Cardiac muscle cell (in vitro differentiated cells and primary cell): ENCODE data around the gene SHROOM2. TPM values are rescaled to one million over a fixed set of nuclear protein-coding genes. Genes with fewer than 3 reads are reported as not detected.
A peak's percentile ranks its signal among the peaks of the same experiment; 100 is the strongest.

Experiments
- DNase-seq, 2 donors: peaks; one replicate each; pipeline versions ENCODE4 v3.0.0 to v3.0.0-alpha.2; 2010 to 2017; ENCODE audit warnings: low read depth in 1 of 2, low spot score in 1 of 2
- H3K27ac ChIP-seq: fragments of 200-600 bp; sonication (generic); 2 replicates; pipeline ENCODE4 v1.5.1; 2016
- H3K27me3 ChIP-seq: fragments of 200-600 bp; sonication (generic); 2 replicates; pipeline ENCODE4 v1.6.0; 2016; ENCODE audit warnings: control low read depth
- H3K36me3 ChIP-seq: fragments of 200-600 bp; sonication (generic); 2 replicates; pipeline ENCODE4 v1.5.1; 2016; ENCODE audit warnings: control low read depth
- H3K4me1 ChIP-seq: fragments of 200-600 bp; sonication (generic); 2 replicates; pipeline ENCODE4 v1.8.1; 2017; ENCODE audit warnings: low read depth, mild to moderate bottlenecking, mixed run types
- H3K4me3 ChIP-seq: fragments of 200-600 bp; sonication (generic); 2 replicates; pipeline ENCODE4 v1.5.1; 2016; ENCODE audit warnings: mild to moderate bottlenecking
- H3K9me3 ChIP-seq: fragments of 200-600 bp; sonication (generic); 2 replicates; pipeline ENCODE4 v1.5.1; 2017; ENCODE audit warnings: low read depth, mild to moderate bottlenecking, control low read depth
- CTCF ChIP-seq: IDR thresholded peaks from 2 replicates; pipeline ENCODE4 v1.5.1; 2012; ENCODE audit warnings: low read depth, mild to moderate bottlenecking, low read length
- polyA plus RNA-seq: library from polyadenylated mRNA; unstranded; fragments of >200 nt; fragmentation: Nextera tagmentation; extraction: Ambion mirVana; gene quantifications from 2 replicates; pipeline ENCODE4 v1.2.1, GENCODE V29; 2016
- total RNA-seq: library from RNA; depleted of rRNA; stranded (reverse); fragments of >200 nt; gene quantifications from 2 replicates; pipeline ENCODE4 v1.2.3, GENCODE V29; 2016

The SHROOM2 gene
- total and polyA plus RNA-seq, 2 experiments from 2014 or later: 14.8 to 32.9 TPM

GRCh38 chrX:9905288-9905687 lies 119.1 kb downstream of the SHROOM2 start:
- no peak for TF ChIP-seq CTCF
- no peaks in the 10 kb centered on the region for H3K9me3 ChIP-seq
- no peaks in the 10 kb centered on the region for H3K27me3 ChIP-seq
- DNase-seq: peak in 1 of 2 donors; percentile 69
- peaks cover 3% of the 10 kb centered on the region for H3K4me1 ChIP-seq
- H3K27ac ChIP-seq: no peak overlapping the region
- no peaks in the 10 kb centered on the region for H3K36me3 ChIP-seq
- H3K4me3 ChIP-seq: no peak overlapping the region

- DNase-seq: no peak
- Histone ChIP-seq H3K9me3 (no peaks in the 10 kb centered on the region), H3K27ac (no peak overlapping the region), H3K4me3 (no peak overlapping the region), H3K36me3 (no peaks in the 10 kb centered on the region), H3K27me3 (no peaks in the 10 kb centered on the region), H3K4me1 (peaks cover 3% of the 10 kb centered on the region)
- no peak for TF ChIP-seq CTCF
Observed at GRCh38 chrX:9905721-9906120, 119.5 kb downstream of the SHROOM2 start.

- Histone ChIP-seq H3K36me3 (no peaks in the 10 kb centered on the region), H3K4me3 (no peak overlapping the region), H3K9me3 (no peaks in the 10 kb centered on the region), H3K27me3 (no peaks in the 10 kb centered on the region), H3K27ac (no peak overlapping the region), H3K4me1 (no peaks in the 10 kb centered on the region)
- no peak for TF ChIP-seq CTCF
- DNase-seq: no peak
Observed at GRCh38 chrX:9906919-9907318, 120.7 kb downstream of the SHROOM2 start.

- H3K36me3 ChIP-seq: no peaks in the 10 kb centered on the region
- DNase-seq: peak in 1 of 2 donors; percentile 73
- H3K9me3 ChIP-seq: no peaks in the 10 kb centered on the region
- no peak overlapping the region for H3K27ac ChIP-seq
- no peak for TF ChIP-seq CTCF
- H3K27me3 ChIP-seq: no peaks in the 10 kb centered on the region
- H3K4me1 ChIP-seq: no peaks in the 10 kb centered on the region
- no peak overlapping the region for H3K4me3 ChIP-seq
Observed at GRCh38 chrX:9907645-9908387, 121.6 kb downstream of the SHROOM2 start.

- Histone ChIP-seq H3K27ac (no peak overlapping the region), H3K4me3 (no peak overlapping the region)
- TF ChIP-seq CTCF: no peak
Observed at GRCh38 chrX:9909254-9909653, 123.0 kb downstream of the SHROOM2 start.

More at GRCh38 chrX:9909254-9909653, 123.0 kb downstream of the SHROOM2 start:
- no peak for DNase-seq
- H3K9me3 ChIP-seq: no peaks in the 10 kb centered on the region
- no peaks in the 10 kb centered on the region for H3K36me3 ChIP-seq
- H3K27me3 ChIP-seq: no peaks in the 10 kb centered on the region
- H3K4me1 ChIP-seq: no peaks in the 10 kb centered on the region
